ENCODE measurements around the gene MRPS5. TPM values are rescaled to one million over a fixed set of nuclear protein-coding genes. Genes with fewer than 3 reads are reported as not detected.

The MRPS5 gene
- total RNA-seq, 2 experiments from 2014 or later: 89.6 to 90.2 TPM

DNA sequence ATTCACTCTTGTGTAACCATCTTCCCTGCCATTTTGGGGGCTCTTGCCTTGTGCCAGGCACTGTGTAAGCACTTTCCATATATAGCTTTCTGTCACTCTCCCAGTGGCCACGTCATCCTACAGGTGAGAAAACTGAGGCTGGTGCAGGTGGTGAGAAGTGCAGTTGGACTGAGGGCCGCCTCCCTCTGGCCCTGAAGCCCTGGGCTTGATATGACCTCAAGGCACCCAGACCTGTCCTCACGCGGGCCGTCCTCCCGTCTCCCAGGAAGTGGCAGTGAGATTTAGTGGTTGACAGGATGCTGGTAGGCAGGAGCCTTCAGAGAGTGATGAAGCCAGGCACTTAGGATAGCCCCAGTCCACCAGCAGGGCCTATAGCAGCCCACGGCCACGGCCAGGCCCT is 65.6 kb downstream of the MRPS5 start:
- TF ChIP-seq, protein P1, sequence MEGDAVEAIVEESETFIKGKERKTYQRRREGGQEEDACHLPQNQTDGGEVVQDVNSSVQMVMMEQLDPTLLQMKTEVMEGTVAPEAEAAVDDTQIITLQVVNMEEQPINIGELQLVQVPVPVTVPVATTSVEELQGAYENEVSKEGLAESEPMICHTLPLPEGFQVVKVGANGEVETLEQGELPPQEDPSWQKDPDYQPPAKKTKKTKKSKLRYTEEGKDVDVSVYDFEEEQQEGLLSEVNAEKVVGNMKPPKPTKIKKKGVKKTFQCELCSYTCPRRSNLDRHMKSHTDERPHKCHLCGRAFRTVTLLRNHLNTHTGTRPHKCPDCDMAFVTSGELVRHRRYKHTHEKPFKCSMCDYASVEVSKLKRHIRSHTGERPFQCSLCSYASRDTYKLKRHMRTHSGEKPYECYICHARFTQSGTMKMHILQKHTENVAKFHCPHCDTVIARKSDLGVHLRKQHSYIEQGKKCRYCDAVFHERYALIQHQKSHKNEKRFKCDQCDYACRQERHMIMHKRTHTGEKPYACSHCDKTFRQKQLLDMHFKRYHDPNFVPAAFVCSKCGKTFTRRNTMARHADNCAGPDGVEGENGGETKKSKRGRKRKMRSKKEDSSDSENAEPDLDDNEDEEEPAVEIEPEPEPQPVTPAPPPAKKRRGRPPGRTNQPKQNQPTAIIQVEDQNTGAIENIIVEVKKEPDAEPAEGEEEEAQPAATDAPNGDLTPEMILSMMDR (conservative IDR thresholded peaks at IDR 0.05; ENCODE audit: low read length): no peak
- no peak for TF ChIP-seq EZH2phosphoT487 (IDR thresholded peaks at IDR 0.05; ENCODE audit: borderline replicate concordance, low read depth, low read length)
- Histone ChIP-seq H3K4me3 (ENCODE audit: low read depth, low read length, poor library complexity, severe bottlenecking) (no peak overlapping the region), H3K79me2 (ENCODE audit: insufficient read depth, low read depth, low read length) (no peaks in the 10 kb centered on the region), H2AFZ (ENCODE audit: low read length) (no peak overlapping the region), H3K27ac (ENCODE audit: low read depth, low read length, poor library complexity, severe bottlenecking) (no peak overlapping the region), H3K4me2 (ENCODE audit: low read length) (no peak overlapping the region), H3K4me1 (ENCODE audit: insufficient read depth, low read length, poor library complexity, severe bottlenecking) (no peaks in the 10 kb centered on the region), H3K36me3 (ENCODE audit: insufficient read depth, low read length) (no peaks in the 10 kb centered on the region), H3K9me2 (ENCODE audit: insufficient read depth, low read length) (no peaks in the 10 kb centered on the region), H4K20me1 (ENCODE audit: insufficient read depth, low read length) (no peaks in the 10 kb centered on the region), H3K9me3 (ENCODE audit: low read length) (no peaks in the 10 kb centered on the region)
- intact Hi-C loops (cut with micrococcal nuclease; ENCODE audit: unreplicated experiment): no loop called here
- CTCF ChIA-PET (ENCODE audit: unreplicated experiment): interaction anchor here (0.6 kb wide), 1 partner anchor 72 kb away, joined by 7 read pairs; no protein-coding TSS in a partner anchor
- no peak for DNase-seq (ENCODE audit: low spot score)
- BruUV-seq (replicated peaks): no TSS peak
- POLR2A ChIA-PET: no interaction called here

GRCh38 chr2:95055262-95055661 is 66.3 kb downstream of the MRPS5 start:
- ChIA-PET POLR2A (no interaction called here), CTCF (ENCODE audit: unreplicated experiment) (no interaction called here)
- Histone ChIP-seq H3K27ac (ENCODE audit: low read depth, low read length, poor library complexity, severe bottlenecking) (no peak overlapping the region), H3K36me3 (ENCODE audit: insufficient read depth, low read length) (no peaks in the 10 kb centered on the region), H2AFZ (ENCODE audit: low read length) (no peak overlapping the region), H4K20me1 (ENCODE audit: insufficient read depth, low read length) (no peaks in the 10 kb centered on the region), H3K79me2 (ENCODE audit: insufficient read depth, low read depth, low read length) (no peaks in the 10 kb centered on the region), H3K4me3 (ENCODE audit: low read depth, low read length, poor library complexity, severe bottlenecking) (no peak overlapping the region), H3K4me2 (ENCODE audit: low read length) (no peak overlapping the region), H3K4me1 (ENCODE audit: insufficient read depth, low read length, poor library complexity, severe bottlenecking) (no peaks in the 10 kb centered on the region), H3K9me3 (ENCODE audit: low read length) (no peaks in the 10 kb centered on the region), H3K9me2 (ENCODE audit: insufficient read depth, low read length) (no peaks in the 10 kb centered on the region)
- TF ChIP-seq, protein P1 (conservative IDR thresholded peaks at IDR 0.05; ENCODE audit: low read length): no peak
- TF ChIP-seq EZH2phosphoT487 (IDR thresholded peaks at IDR 0.05; ENCODE audit: borderline replicate concordance, low read depth, low read length): no peak
- BruUV-seq (replicated peaks): no TSS peak
- no peak for DNase-seq (ENCODE audit: low spot score)
- intact Hi-C loops (cut with micrococcal nuclease; ENCODE audit: unreplicated experiment): no loop called here

GRCh38 chr2:95054016-95054415 is 67.6 kb downstream of the MRPS5 start:
- Histone ChIP-seq H3K79me2 (ENCODE audit: insufficient read depth, low read depth, low read length) (no peaks in the 10 kb centered on the region), H2AFZ (ENCODE audit: low read length) (no peak overlapping the region), H3K4me2 (ENCODE audit: low read length) (no peak overlapping the region), H3K36me3 (ENCODE audit: insufficient read depth, low read length) (no peaks in the 10 kb centered on the region), H3K4me1 (ENCODE audit: insufficient read depth, low read length, poor library complexity, severe bottlenecking) (no peaks in the 10 kb centered on the region), H3K9me3 (ENCODE audit: low read length) (no peaks in the 10 kb centered on the region), H3K9me2 (ENCODE audit: insufficient read depth, low read length) (no peaks in the 10 kb centered on the region), H4K20me1 (ENCODE audit: insufficient read depth, low read length) (no peaks in the 10 kb centered on the region), H3K4me3 (ENCODE audit: low read depth, low read length, poor library complexity, severe bottlenecking) (no peak overlapping the region), H3K27ac (ENCODE audit: low read depth, low read length, poor library complexity, severe bottlenecking) (no peak overlapping the region)
- no TSS peak for BruUV-seq (replicated peaks)
- intact Hi-C loops (cut with micrococcal nuclease; ENCODE audit: unreplicated experiment): no loop called here
- CTCF ChIA-PET (ENCODE audit: unreplicated experiment): no interaction called here
- TF ChIP-seq EZH2phosphoT487 (IDR thresholded peaks at IDR 0.05; ENCODE audit: borderline replicate concordance, low read depth, low read length): no peak
- TF ChIP-seq, protein P1 (conservative IDR thresholded peaks at IDR 0.05; ENCODE audit: low read length): no peak
- DNase-seq (ENCODE audit: low spot score): no peak
- POLR2A ChIA-PET: no interaction called here

All from OCI-LY7 (cell line).